H1 (cell line): Measurements from ENCODE around the gene SUPT20H. TPM values are rescaled to one million over a fixed set of nuclear protein-coding genes. Genes with fewer than 3 reads are reported as not detected.

Experiments used
- CTCF ChIA-PET: fragments of 300-600 bp; sonication (Branson Sonifier 250); formaldehyde crosslinking; loops from one replicate; lab custom pipeline; 2021; ENCODE audit not compliant: partially characterized antibody; lab: Charles Lee
- POLR2A ChIA-PET: fragments of 300-600 bp; sonication (Branson Sonifier 250); formaldehyde crosslinking; loops from one replicate; lab custom pipeline; 2021; ENCODE audit warnings: inconsistent platforms; ENCODE audit not compliant: partially characterized antibody; lab: Charles Lee
- DNase-seq, 2 experiments: peaks; one replicate each; pipeline versions ENCODE4 v3.0.0 to v3.0.0-alpha.2; 2010 to 2022; ENCODE audit warnings: low spot score in 2 of 2, low read depth in 1 of 2, mixed read lengths in 1 of 2
- FAIRE-seq: peaks from 2 replicates; lab custom pipeline; 2011; peaks lifted over from hg19 to GRCh38; lab: Jason Lieb, UNC
- H2AFZ ChIP-seq: 2 replicates; pipeline ENCODE4 v1.8.1; 2012; ENCODE audit warnings: low read length, inconsistent platforms
- H2AK5ac ChIP-seq: 2 replicates; pipeline ENCODE4 v1.6.1; 2013; ENCODE audit warnings: low read depth, low read length
- H2BK120ac ChIP-seq: replicated peaks from 2 replicates; pipeline ENCODE3; 2013; ENCODE audit warnings: low read depth, low read length, inconsistent platforms
- H2BK12ac ChIP-seq: 2 replicates; pipeline ENCODE4 v1.6.1; 2013; ENCODE audit warnings: low read depth, low read length
- H2BK15ac ChIP-seq: 2 replicates; pipeline ENCODE4 v1.6.1; 2013; ENCODE audit warnings: low read length
- H2BK20ac ChIP-seq: 2 replicates; pipeline ENCODE4 v1.6.1; 2013; ENCODE audit warnings: low read length
- H2BK5ac ChIP-seq: 2 replicates; pipeline ENCODE4 v1.6.1; 2013; ENCODE audit warnings: low read depth, low read length
- H3K14ac ChIP-seq: 2 replicates; pipeline ENCODE4 v1.6.1; 2013; ENCODE audit warnings: inconsistent platforms; ENCODE audit not compliant: insufficient read length
- H3K18ac ChIP-seq: 2 replicates; pipeline ENCODE4 v1.6.1; 2013; ENCODE audit warnings: low read length; ENCODE audit errors: extremely low read depth
- H3K23ac ChIP-seq: 2 replicates; pipeline ENCODE4 v1.6.1; 2013; ENCODE audit warnings: inconsistent platforms; ENCODE audit not compliant: insufficient read length
- H3K23me2 ChIP-seq: 2 replicates; pipeline ENCODE4 v1.6.1; 2013; ENCODE audit warnings: low read depth, low read length
- H3K27ac ChIP-seq: 2 replicates; pipeline ENCODE4 v1.6.1; 2011; ENCODE audit warnings: low read depth, low read length, inconsistent platforms
- H3K27me3 ChIP-seq, 4 experiments: replicated peaks in 1 of 4; 1 replicate in 1 of 4; 2 replicates in 3 of 4; pipeline versions ENCODE4 v1.6.1 to v1.8.1; 2011 to 2013; ENCODE audit warnings: low read length in 3 of 4, mild to moderate bottlenecking in 3 of 4, inconsistent platforms in 2 of 4, mixed read lengths in 2 of 4, moderate library complexity in 1 of 4; ENCODE audit not compliant: control insufficient read depth in 3 of 4, insufficient read depth in 3 of 4; ENCODE audit errors: extremely low read depth in 1 of 4
- H3K36me3 ChIP-seq, 4 experiments: 2 replicates each; pipeline versions ENCODE4 v1.6.1 to v1.8.1; 2011 to 2013; ENCODE audit warnings: mild to moderate bottlenecking in 4 of 4, low read length in 3 of 4, moderate library complexity in 2 of 4, control low read depth in 1 of 4, inconsistent platforms in 1 of 4; ENCODE audit not compliant: insufficient read depth in 4 of 4, control insufficient read depth in 2 of 4
- H3K4ac ChIP-seq: replicated peaks from 2 replicates; pipeline ENCODE3; 2013; ENCODE audit warnings: low read length, low read depth, mixed read lengths, inconsistent platforms; ENCODE audit not compliant: insufficient read length
- H3K4me1 ChIP-seq, 4 experiments: replicated peaks in 1 of 4; 1 replicate in 1 of 4; 2 replicates in 3 of 4; pipeline versions ENCODE4 v1.6.1 to v1.8.1; 2011 to 2013; ENCODE audit warnings: low read length in 3 of 4, inconsistent platforms in 2 of 4, mixed read lengths in 1 of 4; ENCODE audit not compliant: insufficient read depth in 4 of 4, control insufficient read depth in 3 of 4
- H3K4me2 ChIP-seq, 2 experiments: 2 replicates each; pipeline versions ENCODE4 v1.6.1 to v1.8.1; 2011 to 2013; ENCODE audit warnings: low read depth in 2 of 2, low read length in 2 of 2, control low read depth in 1 of 2, inconsistent platforms in 1 of 2, mild to moderate bottlenecking in 1 of 2; ENCODE audit not compliant: insufficient read depth in 1 of 2
- H3K4me3 ChIP-seq, 4 experiments: fragments of 200-600, 300-600 bp in 1 of 4; sonication (generic), shearing (Covaris generic), sonication (Bioruptor Twin) in 1 of 4; 2 replicates each; pipeline versions ENCODE4 v1.5.1 to v1.8.1; 2011 to 2016; ENCODE audit warnings: low read length in 4 of 4, low read depth in 3 of 4, control low read depth in 2 of 4, inconsistent platforms in 2 of 4, mild to moderate bottlenecking in 2 of 4, mixed read lengths in 1 of 4, moderate library complexity in 1 of 4; ENCODE audit not compliant: insufficient read depth in 2 of 4; ENCODE audit errors: extremely low read depth in 1 of 4
- H3K56ac ChIP-seq: replicated peaks from 2 replicates; pipeline ENCODE3; 2013; ENCODE audit warnings: low read depth, mild to moderate bottlenecking, mixed read lengths, low read length, inconsistent platforms; ENCODE audit not compliant: insufficient read length
- H3K79me1 ChIP-seq: 2 replicates; pipeline ENCODE4 v1.6.1; 2013; ENCODE audit warnings: low read depth, low read length, control low read depth
- H3K79me2 ChIP-seq, 2 experiments: 2 replicates each; pipeline versions ENCODE4 v1.6.1 to v1.8.1; 2012 to 2013; ENCODE audit warnings: low read length in 2 of 2, mild to moderate bottlenecking in 2 of 2, inconsistent platforms in 1 of 2; ENCODE audit not compliant: insufficient read depth in 2 of 2, control insufficient read depth in 1 of 2
- H3K9ac ChIP-seq, 4 experiments: replicated peaks in 1 of 4; 1 replicate in 1 of 4; 2 replicates in 3 of 4; pipeline versions ENCODE4 v1.6.1 to v1.8.1; 2011 to 2013; ENCODE audit warnings: low read depth in 3 of 4, low read length in 3 of 4, control low read depth in 2 of 4, mild to moderate bottlenecking in 2 of 4, moderate library complexity in 2 of 4, inconsistent platforms in 1 of 4; ENCODE audit errors: extremely low read depth in 1 of 4
- H3K9me3 ChIP-seq, 2 experiments: 2 replicates each; pipeline versions ENCODE4 v1.6.1 to v1.8.1; 2012 to 2013; ENCODE audit warnings: mild to moderate bottlenecking in 2 of 2, moderate library complexity in 2 of 2, control low read depth in 1 of 2, inconsistent platforms in 1 of 2, low read depth in 1 of 2, low read length in 1 of 2, mixed read lengths in 1 of 2; ENCODE audit not compliant: insufficient read depth in 2 of 2
- H4K20me1 ChIP-seq, 2 experiments: replicated peaks in 1 of 2; 2 replicates each; pipeline versions ENCODE3 to v1.8.1; 2011 to 2013; ENCODE audit warnings: inconsistent platforms in 2 of 2, low read length in 2 of 2, mild to moderate bottlenecking in 1 of 2; ENCODE audit not compliant: insufficient read depth in 2 of 2, control insufficient read depth in 1 of 2
- H4K5ac ChIP-seq: 2 replicates; pipeline ENCODE4 v1.6.1; 2013; ENCODE audit warnings: low read length, low read depth, mixed read lengths, inconsistent platforms; ENCODE audit not compliant: insufficient read length
- H4K8ac ChIP-seq: 2 replicates; pipeline ENCODE4 v1.8.0; 2013; ENCODE audit warnings: mild to moderate bottlenecking, moderate library complexity, low read length, inconsistent platforms; ENCODE audit not compliant: insufficient read depth; ENCODE audit errors: extremely low read depth
- H4K91ac ChIP-seq: replicated peaks from 2 replicates; pipeline ENCODE3; 2013; ENCODE audit warnings: low read length, mixed read lengths, inconsistent platforms; ENCODE audit not compliant: insufficient read length
- BRCA1 ChIP-seq: IDR thresholded peaks from 2 replicates; pipeline ENCODE4 v1.6.1; 2012; ENCODE audit warnings: low read depth, low read length, improper control_type of control experiment
- EP300 ChIP-seq, 2 experiments: IDR thresholded peaks; 1 replicate in 1 of 2; 2 replicates in 1 of 2; pipeline ENCODE4 v1.6.1; 2011 to 2012; ENCODE audit warnings: low read depth in 2 of 2, low read length in 2 of 2, mild to moderate bottlenecking in 2 of 2, borderline replicate concordance in 1 of 2, inconsistent platforms in 1 of 2, moderate library complexity in 1 of 2
- GTF2F1 ChIP-seq: IDR thresholded peaks from 2 replicates; pipeline ENCODE4 v1.6.1; 2012; ENCODE audit warnings: low read depth, low read length, improper control_type of control experiment, borderline replicate concordance
- JUN ChIP-seq: IDR thresholded peaks from 2 replicates; pipeline ENCODE4 v1.6.1; 2011; ENCODE audit warnings: low read depth, mild to moderate bottlenecking, improper control_type of control experiment, low read length
- RXRA ChIP-seq: IDR thresholded peaks from 2 replicates; pipeline ENCODE4 v1.6.1; 2011; ENCODE audit warnings: low read depth, mild to moderate bottlenecking, low read length, moderate library complexity; ENCODE audit not compliant: insufficient read depth
- SIRT6 ChIP-seq: IDR thresholded peaks from one replicate; pipeline ENCODE4 v1.7.1; 2012; ENCODE audit warnings: low read length, inconsistent platforms
- WGBS, 2 experiments: shearing (Covaris generic) in 1 of 2; methylation state at CpG; one replicate each; pipeline versions ENCODE4 v1.1.6 to v1.1.7; 2013 to 2015; ENCODE audit warnings: low lambda C conversion rate in 2 of 2, mixed read lengths in 2 of 2, inconsistent platforms in 1 of 2, low coverage in 1 of 2, missing lambda C conversion rate in 1 of 2; ENCODE audit not compliant: insufficient replicate concordance in 2 of 2, insufficient coverage in 1 of 2, insufficient read length in 1 of 2; ENCODE audit errors: extremely low coverage in 1 of 2, missing lambda C conversion rate in 1 of 2; 5-methylcytosine and 5-hydroxymethylcytosine counted together
- polyA plus RNA-seq, 7 experiments: library from polyadenylated mRNA; depleted of rRNA in 3 of 7; stranded (reverse) in 5 of 7; unstranded in 2 of 7; fragments of >200 nt in 5 of 7; fragments of 200-250 nt in 2 of 7; gene quantifications; 1 replicate in 5 of 7; 2 replicates in 1 of 7; 4 replicates in 1 of 7; pipeline versions ENCODE4 v1.2.1 to v1.2.3, GENCODE V29; 2011 to 2013; ENCODE audit warnings: missing spikeins in 2 of 7, mixed read lengths in 2 of 7
- total RNA-seq: library from RNA; stranded (reverse); fragmentation: NEBNext Ultra II Directional; extraction: Animal tissue kit (Norgen Biotek cat#: 25700); gene quantifications from 2 replicates; pipeline ENCODE4 v1.2.1, GENCODE V29; 2021
- TF ChIP-seq, protein P1 (sequence below): IDR thresholded peaks from 2 replicates; pipeline ENCODE4 v1.6.1; 2011; ENCODE audit warnings: low read depth, mild to moderate bottlenecking, low read length; ENCODE audit not compliant: insufficient read depth

SUPT20H gene
- total and polyA plus RNA-seq, 2 of the 8 experiments (the other 6 are each of a cell fraction or from before 2014, with no cell fraction given) = 69.2 to 75.1 TPM

- CTCF ChIA-PET = no interaction called here
- FAIRE-seq = no peak
- Histone ChIP-seq H3K4me1 (no peaks in the 10 kb centered on the region), H3K36me3 (no peaks in the 10 kb centered on the region), H3K9me3 (no peaks in the 10 kb centered on the region), H3K27me3 (no peaks in the 10 kb centered on the region), H3K9ac (no peak overlapping the region), H2BK5ac (no peak overlapping the region), H3K79me1 (no peaks in the 10 kb centered on the region), H2AFZ (no peak overlapping the region), H2BK15ac (no peak overlapping the region), H4K20me1 (no peaks in the 10 kb centered on the region), H3K4me3 (no peak overlapping the region), H2BK120ac (no peak overlapping the region), H2BK20ac (no peak overlapping the region), H2AK5ac (no peak overlapping the region), H3K4ac (no peak overlapping the region), H2BK12ac (no peak overlapping the region), H3K27ac (no peak overlapping the region), H3K56ac (no peak overlapping the region), H4K5ac (no peak overlapping the region), H3K14ac (no peak overlapping the region), H3K18ac (no peak overlapping the region), H3K23me2 (no peaks in the 10 kb centered on the region), H4K91ac (no peak overlapping the region), H4K8ac (no peak overlapping the region), H3K23ac (no peak overlapping the region), H3K4me2 (no peak overlapping the region), H3K79me2 (no peaks in the 10 kb centered on the region)
- POLR2A ChIA-PET = no interaction called here
- WGBS, 2 experiments = 86% methylated on average over 4 of the region's 4 CpGs; no CpG with 5 or more reads in 1 of the 2 experiments
- DNase-seq = no peak
- no peak for TF ChIP-seq EP300 (IDR thresholded peaks at IDR 0.05; ENCODE audit: borderline replicate concordance in 1 of 2, low read depth in 2 of 2, low read length in 2 of 2)
- TF ChIP-seq BRCA1 = no peak
- no peak for TF ChIP-seq RXRA
- TF ChIP-seq, protein P1, sequence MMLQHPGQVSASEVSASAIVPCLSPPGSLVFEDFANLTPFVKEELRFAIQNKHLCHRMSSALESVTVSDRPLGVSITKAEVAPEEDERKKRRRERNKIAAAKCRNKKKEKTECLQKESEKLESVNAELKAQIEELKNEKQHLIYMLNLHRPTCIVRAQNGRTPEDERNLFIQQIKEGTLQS = no peak
- no peak for TF ChIP-seq SIRT6
- TF ChIP-seq GTF2F1 = no peak
- no peak for TF ChIP-seq JUN
Measured at GRCh38 chr13:37072024-37072423, 12.5 kb upstream of the SUPT20H start.
